WTC11 (cell line): ENCODE measurements around the gene MMP24OS. TPM values are rescaled to one million over a fixed set of nuclear protein-coding genes. Genes with fewer than 3 reads are reported as not detected.

Experiments used
- GABPB1 ChIP-seq: sonication (generic); formaldehyde crosslinking; IDR thresholded peaks from 2 replicates; pipeline ENCODE4 v1.8.1; 2023; ENCODE audit warnings: mild to moderate bottlenecking, missing genetic modification reagents
- IRF1 ChIP-seq: sonication (generic); formaldehyde crosslinking; IDR thresholded peaks from 2 replicates; pipeline ENCODE4 v1.8.0; 2023; ENCODE audit warnings: missing genetic modification reagents
- NR1H2 ChIP-seq: sonication (generic); formaldehyde crosslinking; IDR thresholded peaks from 2 replicates; pipeline ENCODE4 v1.9.0; 2021; ENCODE audit warnings: mild to moderate bottlenecking, moderate library complexity, missing genetic modification reagents
- RORB ChIP-seq: fragments of 250-450 bp; sonication (Bioruptor Pico); IDR thresholded peaks from 2 replicates; pipeline ENCODE4 v1.9.0; 2021; ENCODE audit warnings: mild to moderate bottlenecking
- STAT6 ChIP-seq: sonication (generic); formaldehyde crosslinking; conservative IDR thresholded peaks from 2 replicates; pipeline ENCODE4 v1.8.1; 2023; ENCODE audit warnings: mild to moderate bottlenecking, low read depth, missing genetic modification reagents, moderate library complexity
- TEAD1 ChIP-seq: sonication (generic); formaldehyde crosslinking; IDR thresholded peaks from 2 replicates; pipeline ENCODE4 v1.8.0; 2022; ENCODE audit warnings: mild to moderate bottlenecking, missing genetic modification reagents
- ZNF532 ChIP-seq: fragments of 250-450 bp; sonication (Bioruptor Pico); IDR thresholded peaks from 2 replicates; pipeline ENCODE4 v1.9.0; 2021; ENCODE audit warnings: mild to moderate bottlenecking, borderline replicate concordance
- total RNA-seq: library from RNA; stranded (reverse); gene quantifications from 3 replicates; pipeline ENCODE4 v1.2.3, GENCODE V29; 2021
- TF ChIP-seq, protein P1 (sequence below): sonication (generic); formaldehyde crosslinking; IDR thresholded peaks from 2 replicates; pipeline ENCODE4 v1.8.0; 2022; ENCODE audit warnings: mild to moderate bottlenecking, missing genetic modification reagents
- TF ChIP-seq, protein P2 (sequence below): sonication (generic); formaldehyde crosslinking; IDR thresholded peaks from 2 replicates; pipeline ENCODE4 v1.8.1; 2022; ENCODE audit warnings: low read depth, missing genetic modification reagents, borderline replicate concordance
- TF ChIP-seq, protein P3 (sequence below): sonication (generic); formaldehyde crosslinking; IDR thresholded peaks from 2 replicates; pipeline ENCODE4 v1.8.1; 2023; ENCODE audit warnings: mild to moderate bottlenecking, moderate library complexity, missing genetic modification reagents
- TF ChIP-seq, protein P4 (sequence below): sonication (generic); formaldehyde crosslinking; IDR thresholded peaks from 2 replicates; pipeline ENCODE4 v1.8.0; 2022; ENCODE audit warnings: mild to moderate bottlenecking, missing genetic modification reagents

The MMP24OS gene
- total RNA-seq, 1 experiment from 2014 or later: 50.6 TPM

DNA sequence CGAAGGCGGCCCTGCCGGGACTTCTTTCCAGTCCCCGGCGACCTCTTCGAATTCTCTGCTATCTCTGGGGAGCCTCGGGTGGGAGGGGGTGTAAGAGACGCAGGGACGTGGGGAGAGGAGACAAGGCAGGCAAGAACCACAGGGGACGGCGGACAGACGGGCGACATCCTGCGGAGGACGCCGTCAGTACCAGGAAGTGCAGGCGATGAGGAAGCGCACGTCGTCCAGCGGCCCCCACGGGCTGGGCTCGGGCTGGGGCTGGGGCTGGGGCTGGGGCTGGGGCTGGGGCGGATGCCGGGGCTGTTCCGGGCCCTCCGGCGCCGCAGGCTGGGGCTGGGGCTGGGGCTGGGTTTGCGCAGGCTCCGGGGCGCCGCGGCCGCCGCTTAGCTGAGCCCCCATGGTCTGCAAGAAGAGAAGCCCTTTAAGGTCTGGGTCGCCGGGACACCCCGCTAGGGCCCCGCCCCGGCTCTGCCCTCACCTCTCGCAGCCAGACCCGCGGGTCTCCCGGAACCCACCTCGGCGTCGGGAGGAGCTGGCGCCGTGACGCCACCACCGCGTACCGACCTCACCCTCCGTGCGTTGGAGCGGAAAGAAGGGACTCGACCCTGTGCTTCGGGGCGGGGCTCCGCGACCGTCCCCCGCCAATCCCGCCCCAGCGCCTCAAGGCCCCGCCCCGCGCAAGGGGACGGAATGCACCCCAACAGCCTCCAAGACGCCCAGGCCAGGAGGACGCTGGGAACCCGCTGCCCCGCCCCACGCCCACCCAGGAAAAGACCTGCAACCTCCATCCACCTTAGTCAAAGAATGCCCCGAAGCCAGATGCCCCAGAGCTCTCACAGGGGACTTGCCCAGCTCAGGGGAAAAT is at the start of gene MMP24OS (continued):
- no peak for TF ChIP-seq STAT6 (CRISPR knock-in tag)
- TF ChIP-seq, protein P1, sequence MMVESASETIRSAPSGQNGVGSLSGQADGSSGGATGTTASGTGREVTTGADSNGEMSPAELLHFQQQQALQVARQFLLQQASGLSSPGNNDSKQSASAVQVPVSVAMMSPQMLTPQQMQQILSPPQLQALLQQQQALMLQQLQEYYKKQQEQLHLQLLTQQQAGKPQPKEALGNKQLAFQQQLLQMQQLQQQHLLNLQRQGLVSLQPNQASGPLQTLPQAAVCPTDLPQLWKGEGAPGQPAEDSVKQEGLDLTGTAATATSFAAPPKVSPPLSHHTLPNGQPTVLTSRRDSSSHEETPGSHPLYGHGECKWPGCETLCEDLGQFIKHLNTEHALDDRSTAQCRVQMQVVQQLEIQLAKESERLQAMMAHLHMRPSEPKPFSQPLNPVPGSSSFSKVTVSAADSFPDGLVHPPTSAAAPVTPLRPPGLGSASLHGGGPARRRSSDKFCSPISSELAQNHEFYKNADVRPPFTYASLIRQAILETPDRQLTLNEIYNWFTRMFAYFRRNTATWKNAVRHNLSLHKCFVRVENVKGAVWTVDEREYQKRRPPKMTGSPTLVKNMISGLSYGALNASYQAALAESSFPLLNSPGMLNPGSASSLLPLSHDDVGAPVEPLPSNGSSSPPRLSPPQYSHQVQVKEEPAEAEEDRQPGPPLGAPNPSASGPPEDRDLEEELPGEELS (CRISPR knock-in tag): no peak; the same call in 1 of the 2 replicates
- TF ChIP-seq IRF1 (CRISPR knock-in tag): no peak
- TF ChIP-seq, protein P2, sequence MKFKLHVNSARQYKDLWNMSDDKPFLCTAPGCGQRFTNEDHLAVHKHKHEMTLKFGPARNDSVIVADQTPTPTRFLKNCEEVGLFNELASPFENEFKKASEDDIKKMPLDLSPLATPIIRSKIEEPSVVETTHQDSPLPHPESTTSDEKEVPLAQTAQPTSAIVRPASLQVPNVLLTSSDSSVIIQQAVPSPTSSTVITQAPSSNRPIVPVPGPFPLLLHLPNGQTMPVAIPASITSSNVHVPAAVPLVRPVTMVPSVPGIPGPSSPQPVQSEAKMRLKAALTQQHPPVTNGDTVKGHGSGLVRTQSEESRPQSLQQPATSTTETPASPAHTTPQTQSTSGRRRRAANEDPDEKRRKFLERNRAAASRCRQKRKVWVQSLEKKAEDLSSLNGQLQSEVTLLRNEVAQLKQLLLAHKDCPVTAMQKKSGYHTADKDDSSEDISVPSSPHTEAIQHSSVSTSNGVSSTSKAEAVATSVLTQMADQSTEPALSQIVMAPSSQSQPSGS (CRISPR knock-in tag): no peak
- no peak for TF ChIP-seq ZNF532 (CRISPR knock-in tag)
- TF ChIP-seq, protein P3, sequence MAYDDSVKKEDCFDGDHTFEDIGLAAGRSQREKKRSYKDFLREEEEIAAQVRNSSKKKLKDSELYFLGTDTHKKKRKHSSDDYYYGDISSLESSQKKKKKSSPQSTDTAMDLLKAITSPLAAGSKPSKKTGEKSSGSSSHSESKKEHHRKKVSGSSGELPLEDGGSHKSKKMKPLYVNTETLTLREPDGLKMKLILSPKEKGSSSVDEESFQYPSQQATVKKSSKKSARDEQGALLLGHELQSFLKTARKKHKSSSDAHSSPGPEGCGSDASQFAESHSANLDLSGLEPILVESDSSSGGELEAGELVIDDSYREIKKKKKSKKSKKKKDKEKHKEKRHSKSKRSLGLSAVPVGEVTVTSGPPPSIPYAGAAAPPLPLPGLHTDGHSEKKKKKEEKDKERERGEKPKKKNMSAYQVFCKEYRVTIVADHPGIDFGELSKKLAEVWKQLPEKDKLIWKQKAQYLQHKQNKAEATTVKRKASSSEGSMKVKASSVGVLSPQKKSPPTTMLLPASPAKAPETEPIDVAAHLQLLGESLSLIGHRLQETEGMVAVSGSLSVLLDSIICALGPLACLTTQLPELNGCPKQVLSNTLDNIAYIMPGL (CRISPR knock-in tag): peak; percentile 50; the same call in 1 of the 2 replicates
- TF ChIP-seq RORB (CRISPR knock-in tag): no peak
- TF ChIP-seq GABPB1 (CRISPR knock-in tag): no peak
- TF ChIP-seq, protein P4, sequence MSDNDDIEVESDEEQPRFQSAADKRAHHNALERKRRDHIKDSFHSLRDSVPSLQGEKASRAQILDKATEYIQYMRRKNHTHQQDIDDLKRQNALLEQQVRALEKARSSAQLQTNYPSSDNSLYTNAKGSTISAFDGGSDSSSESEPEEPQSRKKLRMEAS (CRISPR knock-in tag): peak; percentile 66; the same call in 1 of the 2 replicates
- TF ChIP-seq NR1H2: no peak
- peak; percentile 84 for TF ChIP-seq TEAD1 (CRISPR knock-in tag)
